AG10803 (cell line): ENCODE data around the gene RPS18.

Experiments
- DNase-seq: peaks from one replicate; pipeline ENCODE4 v3.0.0; 2010; ENCODE audit warnings: low read depth
- H3K4me3 ChIP-seq: 2 replicates; pipeline ENCODE4 v1.5.1; 2011; ENCODE audit warnings: mild to moderate bottlenecking, low read length, control low read depth
- CTCF ChIP-seq: conservative IDR thresholded peaks from 2 replicates; pipeline ENCODE4 v1.5.1; 2011; ENCODE audit warnings: mild to moderate bottlenecking, low read length, control low read depth, inconsistent platforms

The RPS18 gene

GRCh38 chr6:33243476-33243875 is 28.4 kb upstream of the RPS18 start:
- H3K4me3 ChIP-seq = no peak overlapping the region
- DNase-seq = no peak
- no peak for TF ChIP-seq CTCF

GRCh38 chr6:33247977-33248642 is 23.8 kb upstream of the RPS18 start:
- DNase-seq = peak; percentile 80
- peak overlapping the region; percentile 72 for H3K4me3 ChIP-seq
- peak; percentile 93 for TF ChIP-seq CTCF

GRCh38 chr6:33248643-33248931 is 23.3 kb upstream of the RPS18 start:
- peak overlapping the region; percentile 72 for H3K4me3 ChIP-seq
- peak; percentile 44 for DNase-seq
- no peak for TF ChIP-seq CTCF

- peak; percentile 99 for DNase-seq
- TF ChIP-seq CTCF = peak; percentile 35; the same call in 1 of the 2 replicates
- peak overlapping the region; percentile 93 for H3K4me3 ChIP-seq
These were observed 22.7 kb upstream of the RPS18 start for GRCh38 chr6:33248932-33249731.

- DNase-seq = peak; percentile 79
- no peak for TF ChIP-seq CTCF
- H3K4me3 ChIP-seq = peak overlapping the region; percentile 93
These were observed 21.9 kb upstream of the RPS18 start for GRCh38 chr6:33249732-33250630.

GRCh38 chr6:33250731-33251130 is 21.1 kb upstream of the RPS18 start:
- H3K4me3 ChIP-seq = peak overlapping the region; percentile 22
- TF ChIP-seq CTCF = no peak
- no peak for DNase-seq
